Measurements from ENCODE around the gene TMBIM4.

DNA sequence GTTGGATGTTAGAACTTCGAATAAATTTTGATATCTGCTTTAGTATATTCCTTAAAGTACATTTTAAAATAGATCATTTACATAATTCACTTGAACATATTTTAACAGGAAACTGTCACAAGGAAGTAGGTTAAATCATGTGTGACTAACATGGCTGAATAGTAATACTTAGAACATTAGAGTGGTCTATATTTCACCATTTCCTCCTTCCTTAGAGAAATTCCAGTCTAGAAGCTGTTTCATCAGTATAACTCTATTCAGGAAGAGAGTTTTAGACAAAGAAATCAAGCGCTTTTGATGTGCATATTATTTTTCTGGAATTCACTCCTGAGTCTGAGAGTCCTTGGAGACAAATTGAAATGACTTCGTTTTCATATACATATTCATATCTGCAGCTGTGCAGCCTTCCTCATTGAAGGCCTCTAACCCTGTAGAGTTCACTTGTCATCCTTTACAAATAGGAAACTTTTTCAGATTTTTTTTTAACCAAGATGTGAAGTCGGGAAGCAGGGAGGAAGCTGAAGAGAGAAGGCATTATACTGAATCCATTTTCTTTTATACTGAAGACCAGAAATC lies 47.6 kb upstream of the TMBIM4 start:
- TF ChIP-seq, protein P1, sequence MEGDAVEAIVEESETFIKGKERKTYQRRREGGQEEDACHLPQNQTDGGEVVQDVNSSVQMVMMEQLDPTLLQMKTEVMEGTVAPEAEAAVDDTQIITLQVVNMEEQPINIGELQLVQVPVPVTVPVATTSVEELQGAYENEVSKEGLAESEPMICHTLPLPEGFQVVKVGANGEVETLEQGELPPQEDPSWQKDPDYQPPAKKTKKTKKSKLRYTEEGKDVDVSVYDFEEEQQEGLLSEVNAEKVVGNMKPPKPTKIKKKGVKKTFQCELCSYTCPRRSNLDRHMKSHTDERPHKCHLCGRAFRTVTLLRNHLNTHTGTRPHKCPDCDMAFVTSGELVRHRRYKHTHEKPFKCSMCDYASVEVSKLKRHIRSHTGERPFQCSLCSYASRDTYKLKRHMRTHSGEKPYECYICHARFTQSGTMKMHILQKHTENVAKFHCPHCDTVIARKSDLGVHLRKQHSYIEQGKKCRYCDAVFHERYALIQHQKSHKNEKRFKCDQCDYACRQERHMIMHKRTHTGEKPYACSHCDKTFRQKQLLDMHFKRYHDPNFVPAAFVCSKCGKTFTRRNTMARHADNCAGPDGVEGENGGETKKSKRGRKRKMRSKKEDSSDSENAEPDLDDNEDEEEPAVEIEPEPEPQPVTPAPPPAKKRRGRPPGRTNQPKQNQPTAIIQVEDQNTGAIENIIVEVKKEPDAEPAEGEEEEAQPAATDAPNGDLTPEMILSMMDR (IDR thresholded peaks at IDR 0.05): no peak
- TF ChIP-seq POLR2AphosphoS5 (IDR thresholded peaks at IDR 0.05): no peak
